HEK293 (cell line): ENCODE measurements around the gene LRRC8C.

ENCODE experiments used
- AEBP2 ChIP-seq: fragments of 450-650 bp; formaldehyde crosslinking; IDR thresholded peaks from 2 replicates; pipeline ENCODE4 v1.5.1; 2016; ENCODE audit warnings: missing biosample characterization, missing genetic modification characterization, borderline replicate concordance
- EGR2 ChIP-seq: fragments of 450-650 bp; formaldehyde crosslinking; IDR thresholded peaks from 2 replicates; pipeline ENCODE4 v1.5.1; 2016; ENCODE audit warnings: low read depth, missing biosample characterization, missing genetic modification characterization
- IKZF3 ChIP-seq: fragments of 450-650 bp; IDR thresholded peaks from 2 replicates; pipeline ENCODE4 v1.5.0; 2018; ENCODE audit warnings: missing biosample characterization, mild to moderate bottlenecking, missing genetic modification characterization, moderate library complexity
- MZF1 ChIP-seq: fragments of 450-650 bp; formaldehyde crosslinking; IDR thresholded peaks from 2 replicates; pipeline ENCODE4 v1.5.1; 2017; ENCODE audit warnings: missing biosample characterization, missing genetic modification characterization, borderline replicate concordance
- REPIN1 ChIP-seq: fragments of 450-650 bp; formaldehyde crosslinking; IDR thresholded peaks from 2 replicates; pipeline ENCODE4 v1.5.1; 2017; ENCODE audit warnings: missing biosample characterization, missing genetic modification characterization, low read depth
- SCRT2 ChIP-seq: fragments of 450-650 bp; formaldehyde crosslinking; IDR thresholded peaks from 2 replicates; pipeline ENCODE4 v1.5.1; 2016; ENCODE audit warnings: missing biosample characterization, missing genetic modification characterization
- SP7 ChIP-seq: fragments of 450-650 bp; formaldehyde crosslinking; IDR thresholded peaks from 2 replicates; pipeline ENCODE4 v1.5.1; 2016; ENCODE audit warnings: missing biosample characterization, missing genetic modification characterization
- TCF7L2 ChIP-seq: IDR thresholded peaks from 2 replicates; pipeline ENCODE4 v1.6.1; 2011; ENCODE audit warnings: low read depth, mild to moderate bottlenecking, inconsistent platforms, low read length, moderate library complexity, borderline replicate concordance
- ZBTB11 ChIP-seq: fragments of 450-650 bp; formaldehyde crosslinking; conservative IDR thresholded peaks from 2 replicates; pipeline ENCODE4 v1.5.1; 2016; ENCODE audit warnings: low read depth, missing biosample characterization, missing genetic modification characterization
- ZBTB20 ChIP-seq: fragments of 450-650 bp; formaldehyde crosslinking; IDR thresholded peaks from 2 replicates; pipeline ENCODE4 v1.5.1; 2016; ENCODE audit warnings: missing biosample characterization, missing genetic modification characterization
- ZBTB26 ChIP-seq: fragments of 450-650 bp; formaldehyde crosslinking; optimal IDR thresholded peaks from 2 replicates; pipeline ENCODE3; 2016; ENCODE audit warnings: missing biosample characterization, mild to moderate bottlenecking, missing genetic modification characterization
- ZBTB48 ChIP-seq: fragments of 450-650 bp; formaldehyde crosslinking; IDR thresholded peaks from 2 replicates; pipeline ENCODE4 v1.5.1; 2016; ENCODE audit warnings: missing biosample characterization, missing genetic modification characterization
- ZFHX2 ChIP-seq: fragments of 450-650 bp; formaldehyde crosslinking; conservative IDR thresholded peaks from 2 replicates; pipeline ENCODE4 v1.5.1; 2016; ENCODE audit warnings: missing biosample characterization, missing genetic modification characterization
- ZNF16 ChIP-seq: fragments of 450-650 bp; formaldehyde crosslinking; IDR thresholded peaks from 2 replicates; pipeline ENCODE4 v1.5.1; 2016; ENCODE audit warnings: low read depth, missing biosample characterization, missing genetic modification characterization
- ZNF18 ChIP-seq: fragments of 450-650 bp; formaldehyde crosslinking; IDR thresholded peaks from 2 replicates; pipeline ENCODE4 v1.5.1; 2016; ENCODE audit warnings: missing biosample characterization, missing genetic modification characterization
- ZNF2 ChIP-seq: fragments of 450-650 bp; formaldehyde crosslinking; IDR thresholded peaks from 2 replicates; pipeline ENCODE4 v1.5.1; 2016; ENCODE audit warnings: missing biosample characterization, missing genetic modification characterization
- ZNF341 ChIP-seq: fragments of 450-650 bp; formaldehyde crosslinking; IDR thresholded peaks from 2 replicates; pipeline ENCODE4; 2016; ENCODE audit warnings: low read depth, missing biosample characterization, missing genetic modification characterization
- ZNF354C ChIP-seq: fragments of 450-650 bp; formaldehyde crosslinking; IDR thresholded peaks from 2 replicates; pipeline ENCODE4 v1.5.1; 2016; ENCODE audit warnings: missing biosample characterization, missing genetic modification characterization, low read depth, borderline replicate concordance
- ZNF394 ChIP-seq: fragments of 450-650 bp; formaldehyde crosslinking; IDR thresholded peaks from 2 replicates; pipeline ENCODE4 v1.5.1; 2016; ENCODE audit warnings: missing biosample characterization, missing genetic modification characterization, mild to moderate bottlenecking, moderate library complexity, borderline replicate concordance
- ZNF449 ChIP-seq: fragments of 450-650 bp; formaldehyde crosslinking; IDR thresholded peaks from 2 replicates; pipeline ENCODE4 v1.5.1; 2017; ENCODE audit warnings: missing biosample characterization, mild to moderate bottlenecking, missing genetic modification characterization, moderate library complexity
- ZNF626 ChIP-seq: fragments of 450-650 bp; sonication (Bioruptor Pico); formaldehyde crosslinking; IDR thresholded peaks from 2 replicates; pipeline ENCODE4 v1.5.1; 2018; ENCODE audit warnings: missing biosample characterization, missing genetic modification characterization, inconsistent platforms
- ZNF660 ChIP-seq: fragments of 450-650 bp; IDR thresholded peaks from 2 replicates; pipeline ENCODE4 v1.5.1; 2018; ENCODE audit warnings: missing biosample characterization, mild to moderate bottlenecking, missing genetic modification characterization
- ZNF704 ChIP-seq: fragments of 450-650 bp; formaldehyde crosslinking; IDR thresholded peaks from 2 replicates; pipeline ENCODE4 v1.5.1; 2016; ENCODE audit warnings: missing biosample characterization, missing genetic modification characterization
- ZNF707 ChIP-seq: fragments of 450-650 bp; formaldehyde crosslinking; IDR thresholded peaks from 2 replicates; pipeline ENCODE4 v1.5.1; 2016; ENCODE audit warnings: missing biosample characterization, missing genetic modification characterization
- ZNF776 ChIP-seq: fragments of 450-650 bp; formaldehyde crosslinking; IDR thresholded peaks from 2 replicates; pipeline ENCODE4 v1.5.0; 2017; ENCODE audit warnings: missing biosample characterization, missing genetic modification characterization, borderline replicate concordance
- ZNF785 ChIP-seq: fragments of 450-650 bp; formaldehyde crosslinking; IDR thresholded peaks from 2 replicates; pipeline ENCODE4 v1.5.1; 2016; ENCODE audit warnings: missing biosample characterization, missing genetic modification characterization
- ZSCAN23 ChIP-seq: fragments of 450-650 bp; formaldehyde crosslinking; IDR thresholded peaks from 2 replicates; pipeline ENCODE4 v1.5.1; 2016; ENCODE audit warnings: missing biosample characterization, missing genetic modification characterization
- ZXDB ChIP-seq: fragments of 450-650 bp; formaldehyde crosslinking; IDR thresholded peaks from 2 replicates; pipeline ENCODE4 v1.5.1; 2016; ENCODE audit warnings: missing biosample characterization, missing genetic modification characterization

Gene LRRC8C

GRCh38 chr1:89762779-89763648 is 130.1 kb downstream of the LRRC8C start (continued):
- TF ChIP-seq ZNF704 (tag by site-specific recombination): no peak
- TF ChIP-seq EGR2: no peak
- TF ChIP-seq ZNF626 (tag by site-specific recombination): no peak
- TF ChIP-seq SP7 (tag by site-specific recombination): peak; percentile 56; the same call in 1 of the 2 replicates
- no peak for TF ChIP-seq ZNF449 (tag by site-specific recombination)
- TF ChIP-seq ZFHX2 (tag by site-specific recombination): no peak
- no peak for TF ChIP-seq ZBTB11 (tag by site-specific recombination)
- peak; percentile 56; the same call in 1 of the 2 replicates for TF ChIP-seq IKZF3
- no peak for TF ChIP-seq ZNF707 (tag by site-specific recombination)
- peak; percentile 83 for TF ChIP-seq ZNF660 (tag by site-specific recombination)
- 0 out of 2 replicates have a peak, but pooled peaks have one; percentile 40 for TF ChIP-seq ZBTB48 (tag by site-specific recombination)
- TF ChIP-seq ZSCAN23 (tag by site-specific recombination): no peak
- TF ChIP-seq MZF1 (tag by site-specific recombination): no peak
- TF ChIP-seq ZNF341 (tag by site-specific recombination): peak; percentile 85
- no peak for TF ChIP-seq ZNF18 (tag by site-specific recombination)
- 0 out of 2 replicates have a peak, but pooled peaks have one; percentile 29 for TF ChIP-seq ZNF394 (tag by site-specific recombination)
- no peak for TF ChIP-seq ZNF785 (tag by site-specific recombination)
- no peak for TF ChIP-seq ZNF776
- peak; percentile 67 for TF ChIP-seq ZXDB (tag by site-specific recombination)
- TF ChIP-seq TCF7L2: no peak
- peak; percentile 14 for TF ChIP-seq ZBTB26 (tag by site-specific recombination)
- no peak for TF ChIP-seq ZBTB20 (tag by site-specific recombination)
- peak; percentile 82 for TF ChIP-seq ZNF2 (tag by site-specific recombination)
- TF ChIP-seq ZNF354C: no peak
- no peak for TF ChIP-seq SCRT2
- TF ChIP-seq AEBP2 (tag by site-specific recombination): no peak
- no peak for TF ChIP-seq ZNF16 (tag by site-specific recombination)
- TF ChIP-seq REPIN1 (tag by site-specific recombination): no peak
